GDM1 (cell line): ENCODE results near the gene EDIL3.

Source experiments
- DNase-seq: peaks from one replicate; lab custom pipeline; 2025; lab: John Stamatoyannopoulos, UW

Gene EDIL3

GRCh38 chr5:84259283-84260045 is 125.2 kb downstream of the EDIL3 start:
- no peak for DNase-seq

DNA sequence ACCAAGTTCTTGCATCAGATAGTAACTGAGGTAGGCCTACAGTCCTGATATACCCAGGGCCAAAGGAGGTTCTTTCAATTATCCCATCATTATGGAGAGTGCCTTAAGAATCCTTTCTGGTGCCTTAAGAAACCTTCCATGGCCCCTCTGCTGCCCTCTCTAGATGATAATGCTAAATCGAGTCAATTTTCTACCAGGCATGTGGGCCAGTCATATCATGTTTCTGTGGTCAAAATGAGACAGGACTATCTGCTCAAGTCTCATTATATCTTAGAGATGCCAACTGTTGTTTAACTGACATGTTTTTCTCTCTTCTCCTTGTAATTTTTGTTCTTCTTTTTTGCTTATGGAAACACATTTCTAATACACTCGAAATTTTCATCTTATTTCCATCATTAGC is 127.6 kb downstream of the EDIL3 start:
- DNase-seq, result no peak

GRCh38 chr5:84255315-84255714 is 129.4 kb downstream of the EDIL3 start:
- DNase-seq, result peak; percentile 4

- DNase-seq, result no peak
Measured at GRCh38 chr5:84253946-84254345, 130.7 kb downstream of the EDIL3 start.

- DNase-seq, result no peak
Measured at GRCh38 chr5:84251503-84251902, 133.2 kb downstream of the EDIL3 start.

- no peak for DNase-seq
Measured at GRCh38 chr5:84249918-84250630, 134.6 kb downstream of the EDIL3 start.

GRCh38 chr5:84248013-84248412 is 136.7 kb downstream of the EDIL3 start:
- no peak for DNase-seq

DNA sequence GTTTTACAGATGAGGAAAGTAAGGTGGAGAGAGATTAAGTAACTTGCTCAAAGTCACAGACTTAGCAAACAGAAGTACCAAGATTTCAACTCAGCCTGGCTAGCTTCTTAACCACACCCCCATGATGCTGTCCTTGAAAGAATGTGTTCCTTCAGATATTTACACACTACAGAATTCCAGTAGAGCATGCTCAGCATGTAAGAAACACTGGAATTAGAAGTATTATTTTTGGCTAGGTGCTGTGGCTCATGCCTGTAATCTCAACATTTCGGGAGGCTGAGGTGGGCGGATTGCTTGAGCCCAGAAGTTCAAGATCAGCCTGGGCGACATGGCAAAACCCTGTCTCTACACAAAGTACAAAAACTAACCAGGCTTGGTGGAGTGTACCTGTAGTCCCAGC is 142.4 kb downstream of the EDIL3 start:
- DNase-seq, result no peak

GRCh38 chr5:84239494-84239893 is 145.2 kb downstream of the EDIL3 start:
- no peak for DNase-seq

DNA sequence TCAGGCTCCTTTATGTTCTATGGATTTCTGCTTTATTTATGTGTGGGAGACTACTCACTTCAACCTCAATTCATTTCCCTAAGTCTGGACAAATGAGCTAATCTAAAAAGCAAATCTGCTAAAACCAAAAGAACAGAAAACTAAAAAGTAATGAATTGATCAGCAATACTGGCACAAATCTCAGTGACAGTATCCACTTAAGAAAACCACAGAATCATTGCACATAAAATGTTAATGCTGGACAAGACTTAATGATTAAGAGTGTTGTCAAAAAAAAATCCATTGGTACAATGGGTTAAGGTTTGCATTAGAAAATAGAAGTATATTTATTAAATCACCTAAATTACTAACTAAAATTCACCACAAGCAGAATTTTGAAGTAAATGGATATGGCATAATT is 147.6 kb downstream of the EDIL3 start:
- no peak for DNase-seq

DNA sequence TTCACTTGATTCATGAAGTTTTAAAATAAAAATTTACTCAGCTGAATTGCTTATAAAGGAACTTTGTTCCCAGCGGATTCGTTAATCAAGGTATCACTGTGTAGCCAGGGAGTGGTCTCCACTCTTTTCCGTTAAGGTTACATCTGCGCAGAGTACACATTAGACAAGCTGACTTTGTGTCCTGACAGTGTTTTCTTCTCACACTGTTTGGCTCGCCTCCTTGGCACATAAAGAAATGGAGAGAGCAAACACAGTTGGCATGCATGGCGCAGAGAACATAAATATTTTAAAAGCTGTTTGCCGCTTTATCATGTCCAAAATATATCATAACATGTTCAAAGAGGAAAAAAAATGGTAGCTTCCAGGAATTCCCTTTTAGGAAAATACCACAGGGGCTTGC is 153.2 kb downstream of the EDIL3 start:
- no peak for DNase-seq

- DNase-seq, result no peak
Measured at GRCh38 chr5:84229045-84229444, 155.6 kb downstream of the EDIL3 start.

- no peak for DNase-seq
Measured at GRCh38 chr5:84228266-84228665, 156.4 kb downstream of the EDIL3 start.

- no peak for DNase-seq
Measured at GRCh38 chr5:84227236-84227635, 157.4 kb downstream of the EDIL3 start.

DNA sequence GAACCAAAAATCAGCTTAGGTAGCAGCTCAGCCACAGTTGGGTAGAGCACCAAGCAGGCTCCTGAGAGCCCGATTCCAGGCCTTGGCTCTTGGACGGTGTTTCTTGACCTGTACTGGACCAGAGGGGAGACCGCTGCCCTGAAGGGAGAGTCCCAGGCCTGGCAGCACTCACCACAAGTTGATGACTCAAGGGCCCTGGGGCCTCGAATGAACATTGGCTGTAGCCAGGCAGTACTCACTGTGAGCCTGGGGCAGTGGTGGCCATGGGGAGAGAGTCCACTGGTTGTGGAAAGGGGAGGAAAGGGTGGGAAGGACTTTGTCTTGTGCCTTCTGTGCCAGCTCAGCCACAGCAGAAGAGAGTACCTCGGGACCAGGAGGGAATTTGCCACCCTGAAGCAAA is 166.1 kb downstream of the EDIL3 start:
- DNase-seq, result no peak

DNA sequence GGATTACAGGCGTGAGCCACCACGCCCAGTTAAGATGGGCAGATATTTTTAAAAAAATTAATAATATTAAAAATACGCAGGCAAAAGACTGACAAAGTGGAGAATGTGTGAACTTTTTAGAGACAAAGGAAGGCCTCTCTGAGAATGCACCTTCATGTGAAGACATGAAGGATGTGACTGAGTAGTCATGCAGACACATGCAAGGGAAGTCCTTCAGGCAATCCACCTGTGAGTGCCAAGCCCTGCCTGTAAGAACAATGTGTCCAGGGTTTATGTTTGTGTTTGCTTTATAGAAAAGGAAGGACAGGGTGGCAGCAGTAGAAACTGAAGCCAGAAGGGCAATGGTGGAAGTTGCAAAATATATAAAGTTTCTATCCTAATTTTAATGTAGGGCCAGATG is 169.2 kb downstream of the EDIL3 start:
- no peak for DNase-seq

DNA sequence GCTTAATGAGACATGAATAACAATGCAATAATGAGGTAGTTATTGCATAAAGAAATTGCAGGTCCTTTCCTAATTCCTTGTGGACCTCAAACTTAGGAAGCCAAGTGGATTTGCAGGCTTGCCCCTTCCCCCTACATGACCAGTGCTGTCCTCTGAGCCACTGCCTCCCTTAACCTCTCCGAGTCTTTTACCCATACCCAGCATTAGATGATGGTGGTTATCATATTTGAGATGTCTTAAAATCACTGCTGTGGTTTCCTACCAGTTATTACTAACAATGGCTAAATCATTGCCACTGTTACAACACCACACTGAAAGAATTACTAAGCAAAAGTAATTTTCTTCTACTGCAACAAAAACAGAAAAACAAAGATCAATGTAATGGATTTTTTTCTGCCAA is 170.8 kb downstream of the EDIL3 start:
- DNase-seq, result no peak

DNA sequence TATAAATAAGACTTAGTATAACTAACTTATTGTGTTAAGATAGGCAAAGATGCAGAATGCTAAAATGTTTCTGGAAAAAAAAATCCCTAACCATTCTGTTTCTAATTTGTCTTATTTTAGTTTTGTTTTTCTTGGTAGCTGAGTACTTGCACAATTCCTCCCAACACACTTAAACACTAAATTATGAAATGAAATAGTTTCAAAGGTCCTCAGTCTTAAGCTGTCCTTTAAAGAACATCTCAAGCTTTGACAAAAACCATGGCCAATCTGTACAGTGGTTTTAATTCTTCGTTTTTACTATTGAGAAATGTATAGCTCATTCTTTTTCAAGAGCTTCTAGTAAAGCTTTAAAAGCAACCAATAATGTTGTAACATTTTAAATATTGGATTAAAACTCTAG is 171.5 kb downstream of the EDIL3 start:
- DNase-seq, result no peak

- no peak for DNase-seq
Measured at GRCh38 chr5:84204772-84205171, 179.9 kb downstream of the EDIL3 start.

DNA sequence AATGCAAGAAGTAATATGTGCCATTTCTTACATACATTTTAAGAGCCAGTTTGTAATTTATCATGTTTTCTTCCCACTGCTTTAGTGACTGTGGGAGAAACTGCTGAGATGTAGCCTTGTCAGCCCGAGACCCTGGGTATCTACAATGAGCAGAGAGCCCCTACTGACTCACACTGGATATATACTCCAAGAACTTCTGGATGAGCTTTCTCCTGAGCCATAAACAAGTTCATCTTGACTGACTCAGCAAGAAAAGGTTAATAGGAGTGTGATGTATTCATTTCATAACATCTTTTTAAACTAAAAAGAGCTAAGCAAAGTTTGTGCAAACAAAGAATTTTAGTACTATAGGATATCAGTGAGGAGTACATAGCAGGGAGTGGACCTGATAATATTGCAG is 182.5 kb downstream of the EDIL3 start:
- DNase-seq, result no peak

- DNase-seq, result no peak
Measured at GRCh38 chr5:84197538-84197937, 187.1 kb downstream of the EDIL3 start.

- no peak for DNase-seq
Measured at GRCh38 chr5:84191281-84191680, 193.4 kb downstream of the EDIL3 start.

- DNase-seq, result no peak
Measured at GRCh38 chr5:84184857-84185256, 199.8 kb downstream of the EDIL3 start.

- DNase-seq, result peak; percentile 52
Measured at GRCh38 chr5:84181093-84181492, 203.6 kb downstream of the EDIL3 start.
